GM18951 (cell line): ENCODE measurements around the gene MTHFR.

Experiments
- POLR2A ChIP-seq: IDR thresholded peaks from 4 replicates; pipeline ENCODE4 v1.6.1; 2011; ENCODE audit warnings: mild to moderate bottlenecking; ENCODE audit not compliant: insufficient read length, insufficient read depth; ENCODE audit errors: extremely low read depth
- in situ Hi-C: fragments of 300-500 bp; cut with MboI; formaldehyde crosslinking; loops from one replicate; pipeline ENCODE4 v1.12.0; 2022; ENCODE audit warnings: low sequenced_read_pairs, mixed read lengths, inconsistent platforms; ENCODE audit not compliant: unreplicated experiment

MTHFR gene

GRCh38 chr1:11772458-11772857, 33.3 kb downstream of the MTHFR start:
- in situ Hi-C loops: no loop called here
- no peak for TF ChIP-seq POLR2A

GRCh38 chr1:11771481-11772043, 34.2 kb downstream of the MTHFR start:
- no peak for TF ChIP-seq POLR2A
- in situ Hi-C loops: no loop called here

GRCh38 chr1:11770011-11770410, 35.8 kb downstream of the MTHFR start:
- in situ Hi-C loops: no loop called here
- no peak for TF ChIP-seq POLR2A

- in situ Hi-C loops: no loop called here
- no peak for TF ChIP-seq POLR2A
These were observed 36.5 kb downstream of the MTHFR start for GRCh38 chr1:11769274-11769673.

- TF ChIP-seq POLR2A: no peak
- in situ Hi-C loops: no loop called here
These were observed 36.9 kb downstream of the MTHFR start for GRCh38 chr1:11768821-11769220.

- in situ Hi-C loops: no loop called here
- TF ChIP-seq POLR2A: no peak
These were observed 37.7 kb downstream of the MTHFR start for GRCh38 chr1:11767922-11768704.

GRCh38 chr1:11766429-11766776, 39.4 kb downstream of the MTHFR start:
- in situ Hi-C loops: no loop called here
- no peak for TF ChIP-seq POLR2A

- no peak for TF ChIP-seq POLR2A
- in situ Hi-C loops: no loop called here
These were observed 39.9 kb downstream of the MTHFR start for GRCh38 chr1:11765661-11766428.

- in situ Hi-C loops: no loop called here
These were observed 41.2 kb downstream of the MTHFR start for GRCh38 chr1:11764519-11764918.

GRCh38 chr1:11764115-11764514, 41.6 kb downstream of the MTHFR start:
- in situ Hi-C loops: no loop called here
- no peak for TF ChIP-seq POLR2A

More at GRCh38 chr1:11764519-11764918, 41.2 kb downstream of the MTHFR start:
- TF ChIP-seq POLR2A: no peak

GRCh38 chr1:11761988-11762406, 43.8 kb downstream of the MTHFR start, which contains the start of gene C1orf167:
C1orf167 (plus strand) TSS chr1:11762193; CDS start chr1:11764401, 2,208 bp downstream.
- in situ Hi-C loops: no loop called here
- no peak for TF ChIP-seq POLR2A

- in situ Hi-C loops: no loop called here
- TF ChIP-seq POLR2A: no peak
These were observed 44.5 kb downstream of the MTHFR start for GRCh38 chr1:11761285-11761684.

- no peak for TF ChIP-seq POLR2A
- in situ Hi-C loops: no loop called here
These were observed 46.0 kb downstream of the MTHFR start for GRCh38 chr1:11759791-11760190.
